ENCODE measurements around the gene MICU1. TPM values are rescaled to one million over a fixed set of nuclear protein-coding genes. Genes with fewer than 3 reads are reported as not detected.

The MICU1 gene
- total and polyA plus RNA-seq, 8 donors: 9.4 to 21.7 (median 12.6) TPM

- Histone ChIP-seq H3K4me3 (no peak overlapping the region), H3K27ac (no peak overlapping the region), H3K4me1 (no peaks in the 10 kb centered on the region), H3K36me3 (no peaks in the 10 kb centered on the region), H3K9me3 (no peaks in the 10 kb centered on the region), H3K27me3 (no peaks in the 10 kb centered on the region)
- 96 to 97% methylated on average over 8 of the region's 8 CpGs for WGBS, 2 donors
- intact Hi-C loops (cut with DNase I): no loop called here
- DNase-seq (no peak), FAIRE-seq (no peak), ATAC-seq (no peak)
- no peak for TF ChIP-seq CTCF (IDR thresholded peaks at IDR 0.05)
Observed at GRCh38 chr10:72542396-72542815, 83.5 kb downstream of the MICU1 start.

- no peak overlapping the region for H3K4me3 ChIP-seq
- H3K9me3 ChIP-seq: no peaks in the 10 kb centered on the region
- no peak for TF ChIP-seq CTCF (IDR thresholded peaks at IDR 0.05)
- H3K36me3 ChIP-seq: no peaks in the 10 kb centered on the region
- DNase-seq: no peak
- intact Hi-C loops (cut with DNase I): no loop called here
- H3K27ac ChIP-seq: no peak overlapping the region
- H3K27me3 ChIP-seq: no peaks in the 10 kb centered on the region
- no peak for FAIRE-seq
- no peak for ATAC-seq
- no peaks in the 10 kb centered on the region for H3K4me1 ChIP-seq
Observed at GRCh38 chr10:72541337-72541736, 84.5 kb downstream of the MICU1 start.

GRCh38 chr10:72540193-72540807 is 85.6 kb downstream of the MICU1 start:
- no peak for ATAC-seq
- no peak overlapping the region for H3K4me3 ChIP-seq
- no peak overlapping the region for H3K27ac ChIP-seq
- DNase-seq: no peak
- no peaks in the 10 kb centered on the region for H3K9me3 ChIP-seq
- no peaks in the 10 kb centered on the region for H3K36me3 ChIP-seq
- FAIRE-seq: no peak
- intact Hi-C loops (cut with DNase I): no loop called here
- TF ChIP-seq CTCF (IDR thresholded peaks at IDR 0.05): no peak
- WGBS, 2 donors: 94 to 96% methylated on average over 2 of the region's 2 CpGs
- no peaks in the 10 kb centered on the region for H3K4me1 ChIP-seq
- no peaks in the 10 kb centered on the region for H3K27me3 ChIP-seq

- 92 to 93% methylated on average over 1 of the region's 1 CpG for WGBS, 2 donors
- DNase-seq (no peak), FAIRE-seq (no peak), ATAC-seq (no peak)
- Histone ChIP-seq H3K9me3 (no peaks in the 10 kb centered on the region), H3K27ac (no peak overlapping the region), H3K36me3 (no peaks in the 10 kb centered on the region), H3K27me3 (no peaks in the 10 kb centered on the region), H3K4me1 (no peaks in the 10 kb centered on the region), H3K4me3 (no peak overlapping the region)
- no peak for TF ChIP-seq CTCF (IDR thresholded peaks at IDR 0.05)
- intact Hi-C loops (cut with DNase I): no loop called here
Observed at GRCh38 chr10:72539137-72539536, 86.7 kb downstream of the MICU1 start.

DNA sequence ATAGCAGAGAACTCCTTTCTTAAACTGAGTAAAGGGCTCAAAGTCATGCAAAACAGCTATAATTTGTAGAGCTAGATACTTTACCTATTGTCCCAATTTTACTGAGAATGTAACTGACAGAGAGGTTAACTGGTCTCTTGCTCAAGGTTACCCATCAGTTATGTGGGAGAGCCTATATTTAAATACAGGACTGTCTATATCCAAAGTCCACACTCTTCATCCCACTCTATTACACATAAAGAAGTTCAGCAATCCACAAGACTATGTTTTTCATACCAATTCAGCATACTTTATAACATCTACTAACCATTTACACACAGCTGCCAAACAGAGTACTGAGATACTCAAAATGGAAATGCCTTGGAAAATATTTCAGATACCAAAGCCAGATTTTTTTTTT is 100.2 kb downstream of the MICU1 start:
- ATAC-seq: no peak

More for the DNA sequence above, 100.2 kb downstream of the MICU1 start:
- TF ChIP-seq CTCF (IDR thresholded peaks at IDR 0.05): no peak
- no peak overlapping the region for H3K4me3 ChIP-seq
- H3K27ac ChIP-seq: no peak overlapping the region
- no peak for FAIRE-seq
- H3K9me3 ChIP-seq: no peaks in the 10 kb centered on the region
- intact Hi-C loops (cut with DNase I): no loop called here
- H3K4me1 ChIP-seq: no peaks in the 10 kb centered on the region
- H3K36me3 ChIP-seq: no peaks in the 10 kb centered on the region
- no peaks in the 10 kb centered on the region for H3K27me3 ChIP-seq
- no peak for DNase-seq
